VCaP (cell line): Measurements from ENCODE around the gene GALNT6.

Source experiments
- H3K27ac ChIP-seq: fragments of 450-650 bp; 2 replicates; pipeline ENCODE4 v1.5.1; 2017
- TF ChIP-seq, protein P1 (sequence below): fragments of 450-650 bp; conservative IDR thresholded peaks from 2 replicates; pipeline ENCODE4 v1.5.1; 2017; ENCODE audit warnings: mild to moderate bottlenecking, moderate library complexity

Gene GALNT6

DNA sequence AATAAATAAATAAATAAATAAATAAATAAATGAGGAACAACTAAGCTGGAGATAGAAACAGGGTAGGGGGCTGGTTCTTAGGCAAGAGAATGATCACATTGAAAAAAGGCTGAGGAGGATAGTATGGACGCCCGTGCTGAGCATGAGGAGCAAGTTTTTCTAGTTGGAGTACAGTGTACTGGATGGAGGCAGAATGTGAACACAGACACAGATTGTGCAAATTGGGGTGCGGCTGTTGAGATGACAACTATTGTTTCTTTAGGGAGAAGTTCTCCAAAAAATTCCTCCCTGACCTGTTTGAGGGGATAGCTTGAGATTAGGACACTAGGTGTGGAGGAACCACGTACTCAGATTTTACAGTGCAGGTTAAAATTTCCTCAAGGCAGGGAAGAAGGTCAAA is 66.3 kb downstream of the GALNT6 start:
- TF ChIP-seq, protein P1, sequence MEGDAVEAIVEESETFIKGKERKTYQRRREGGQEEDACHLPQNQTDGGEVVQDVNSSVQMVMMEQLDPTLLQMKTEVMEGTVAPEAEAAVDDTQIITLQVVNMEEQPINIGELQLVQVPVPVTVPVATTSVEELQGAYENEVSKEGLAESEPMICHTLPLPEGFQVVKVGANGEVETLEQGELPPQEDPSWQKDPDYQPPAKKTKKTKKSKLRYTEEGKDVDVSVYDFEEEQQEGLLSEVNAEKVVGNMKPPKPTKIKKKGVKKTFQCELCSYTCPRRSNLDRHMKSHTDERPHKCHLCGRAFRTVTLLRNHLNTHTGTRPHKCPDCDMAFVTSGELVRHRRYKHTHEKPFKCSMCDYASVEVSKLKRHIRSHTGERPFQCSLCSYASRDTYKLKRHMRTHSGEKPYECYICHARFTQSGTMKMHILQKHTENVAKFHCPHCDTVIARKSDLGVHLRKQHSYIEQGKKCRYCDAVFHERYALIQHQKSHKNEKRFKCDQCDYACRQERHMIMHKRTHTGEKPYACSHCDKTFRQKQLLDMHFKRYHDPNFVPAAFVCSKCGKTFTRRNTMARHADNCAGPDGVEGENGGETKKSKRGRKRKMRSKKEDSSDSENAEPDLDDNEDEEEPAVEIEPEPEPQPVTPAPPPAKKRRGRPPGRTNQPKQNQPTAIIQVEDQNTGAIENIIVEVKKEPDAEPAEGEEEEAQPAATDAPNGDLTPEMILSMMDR, result no peak
- no peak overlapping the region for H3K27ac ChIP-seq

DNA sequence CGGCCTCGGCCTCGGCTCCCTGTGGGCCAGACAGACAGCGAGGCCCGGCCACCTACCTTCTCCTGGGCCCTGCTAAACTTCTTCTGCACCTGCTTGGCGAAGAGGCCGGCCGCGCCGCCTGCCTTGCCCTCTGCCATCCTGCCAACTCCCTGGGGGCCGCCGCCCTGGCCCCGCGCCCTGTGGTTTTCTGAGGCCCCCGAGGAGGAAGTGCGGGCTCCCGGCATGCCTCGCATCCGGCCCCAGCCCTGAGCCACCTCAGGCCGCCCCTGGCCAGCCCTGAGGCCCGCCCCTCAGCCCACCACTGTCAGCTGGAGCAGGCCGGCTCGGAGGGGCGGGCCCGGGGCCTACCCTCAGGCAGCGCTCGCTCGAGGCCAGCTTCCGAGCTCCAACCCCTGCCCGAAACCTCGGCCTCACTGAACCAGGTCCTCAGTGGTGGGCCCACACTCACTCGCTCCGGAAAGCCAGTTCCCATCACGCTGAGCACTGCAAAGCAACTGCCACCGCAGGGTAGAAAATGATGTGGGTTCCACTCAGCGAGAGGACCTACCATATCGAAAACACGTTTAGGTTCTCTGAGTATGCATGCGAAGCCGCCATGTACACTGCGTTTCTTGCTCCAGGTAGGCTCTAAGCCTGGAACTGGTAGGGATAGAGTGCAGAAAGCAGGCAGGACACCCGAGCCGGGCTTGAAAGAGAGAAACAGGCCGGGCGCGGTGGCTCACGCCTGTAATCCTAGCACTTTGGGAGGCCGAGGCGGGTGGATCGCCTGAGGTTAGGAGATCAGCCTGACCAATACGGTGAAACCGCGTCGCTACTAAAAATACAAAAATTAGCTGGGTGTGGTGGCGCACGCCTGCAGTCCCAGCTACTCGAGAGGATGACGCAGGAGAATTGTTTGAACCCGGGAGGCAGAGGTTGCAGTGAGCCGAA is 67.0 kb downstream of the GALNT6 start, which contains the start of gene BIN2:
TSS of gene BIN2 (minus strand) at position 209 of the 930 bp plus-strand sequence. CDS start at position 137, 72 bp downstream.
- TF ChIP-seq, protein P1, result no peak
- H3K27ac ChIP-seq, result no peak within 1 kb of the TSS

DNA sequence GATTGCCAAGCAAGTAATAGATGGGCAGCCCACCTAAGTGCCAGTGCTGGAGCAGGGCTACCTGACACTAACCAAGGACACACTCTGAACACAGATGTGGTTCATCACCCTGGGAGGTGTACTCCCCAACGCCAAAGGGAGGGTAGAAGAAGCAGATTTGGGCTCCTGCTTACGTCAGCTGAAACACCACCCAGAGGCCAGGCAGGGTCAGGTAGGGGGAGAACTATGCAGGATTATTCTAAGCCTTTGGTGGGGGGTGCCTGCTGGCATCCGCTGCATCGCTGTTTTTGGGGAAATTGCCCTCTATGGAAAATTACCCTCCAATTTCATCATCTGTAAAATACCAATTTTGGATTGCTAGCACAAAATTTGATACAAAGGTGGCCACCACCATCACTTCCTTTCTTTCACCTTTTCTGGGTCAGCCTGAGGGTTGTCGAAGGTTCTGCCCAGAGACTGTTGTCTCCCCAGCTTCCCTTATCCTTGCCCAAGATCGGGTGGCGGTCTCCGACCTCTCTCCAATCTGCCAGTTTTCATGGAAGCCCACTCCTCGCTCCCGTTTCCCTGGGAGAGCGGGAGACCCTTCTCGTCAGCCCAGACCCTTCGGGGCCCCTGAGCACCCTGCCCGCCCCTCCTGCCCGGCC is 67.8 kb downstream of the GALNT6 start:
- TF ChIP-seq, protein P1, result no peak
- H3K27ac ChIP-seq, result no peak overlapping the region

DNA sequence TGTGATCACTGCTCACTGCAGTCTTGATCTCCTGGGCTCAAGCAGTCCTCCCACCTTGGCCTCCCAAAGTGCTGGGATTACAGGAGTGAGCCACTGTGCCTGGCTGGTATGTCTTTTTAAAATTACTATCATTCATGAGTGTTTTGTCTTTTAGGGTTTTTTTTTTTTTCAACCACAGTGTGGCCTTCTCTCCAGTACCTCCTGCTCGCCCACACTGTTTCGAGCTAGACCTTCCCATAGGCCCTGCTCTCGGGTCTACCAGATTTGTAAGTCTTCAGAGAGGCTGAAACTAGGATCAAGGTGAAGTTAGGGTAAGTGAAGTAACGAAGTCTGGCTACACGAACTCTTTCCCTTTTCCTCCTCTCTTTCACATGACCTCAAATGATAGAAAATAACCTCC is 68.8 kb downstream of the GALNT6 start:
- no peak overlapping the region for H3K27ac ChIP-seq
- TF ChIP-seq, protein P1, result no peak

GRCh38 chr12:51321882-51322281 is 69.3 kb downstream of the GALNT6 start:
- TF ChIP-seq, protein P1, result no peak
- H3K27ac ChIP-seq, result no peak overlapping the region

DNA sequence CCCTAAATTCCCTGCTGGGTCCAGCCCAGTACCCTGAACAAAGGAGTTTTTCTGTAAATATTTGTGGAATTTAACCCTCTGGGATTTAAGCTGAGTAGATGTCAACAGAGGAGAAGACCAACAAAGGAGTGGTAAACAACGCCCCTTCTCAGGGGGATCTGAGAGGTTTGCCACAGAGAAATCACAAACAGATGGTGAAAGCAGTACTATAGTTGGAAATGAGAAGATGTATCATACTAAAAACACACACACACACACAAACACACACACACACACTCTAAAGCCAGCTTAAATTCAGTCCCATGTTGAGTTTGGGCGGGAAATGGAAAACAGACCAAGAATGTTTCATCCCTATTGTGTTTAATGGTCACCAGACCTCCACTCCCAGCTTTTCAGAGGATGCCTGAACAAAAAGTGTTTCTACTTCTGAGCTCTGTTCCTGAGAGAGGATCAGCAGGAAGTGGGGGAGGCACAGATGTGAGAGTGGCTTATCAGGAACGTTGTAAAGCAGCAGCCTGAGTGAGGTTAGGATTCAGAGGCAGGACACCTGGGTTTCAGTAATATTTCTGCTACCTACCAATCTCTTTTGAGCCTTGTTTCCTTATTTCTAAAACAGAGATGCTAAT is 70.4 kb downstream of the GALNT6 start:
- no peak overlapping the region for H3K27ac ChIP-seq
- TF ChIP-seq, protein P1, result no peak

DNA sequence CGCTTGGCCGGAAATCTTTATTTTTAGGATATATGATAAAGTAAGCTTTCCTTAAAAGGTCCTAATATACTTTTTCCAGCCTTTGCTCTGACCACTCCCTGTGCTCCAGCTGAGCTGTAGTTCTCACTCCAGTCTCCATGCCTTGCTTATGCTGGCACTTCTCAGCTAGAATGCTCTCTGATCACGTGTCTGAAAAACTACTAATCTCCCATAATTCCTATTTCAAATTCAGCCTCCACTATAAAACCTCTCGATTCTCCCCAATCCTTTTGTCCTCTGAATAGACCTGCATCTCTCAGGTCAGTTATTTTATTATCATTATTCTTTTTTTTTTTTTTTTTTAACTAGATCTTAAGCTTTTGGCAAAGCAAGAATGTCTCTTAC is 70.9 kb downstream of the GALNT6 start:
- no peak overlapping the region for H3K27ac ChIP-seq
- TF ChIP-seq, protein P1, result no peak
